ENCODE data around the gene ACSF3.

DNA sequence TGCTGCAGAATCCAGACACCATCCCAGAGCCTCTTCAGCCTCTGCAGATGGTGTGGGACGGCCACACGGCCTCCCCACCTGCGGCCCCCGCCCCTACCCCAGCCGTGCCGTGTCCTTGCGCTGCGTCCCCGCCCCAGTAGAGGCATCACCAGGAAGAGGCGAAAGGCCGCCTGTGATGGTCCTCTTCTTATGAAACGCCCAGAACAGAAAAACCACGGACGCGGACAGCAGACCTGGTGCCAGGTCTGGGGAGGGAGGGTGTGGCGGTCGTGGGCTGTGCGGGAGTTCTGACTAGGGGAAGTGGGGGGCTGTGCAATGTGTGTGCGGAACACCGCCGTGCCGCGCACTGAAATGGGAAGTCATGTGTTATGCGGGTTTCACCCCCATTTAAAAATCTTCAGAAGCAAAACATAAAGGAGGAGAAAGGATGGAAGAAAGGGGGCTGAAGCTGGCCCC is 25.5 kb downstream of the ACSF3 start:
- TF ChIP-seq, protein P1, sequence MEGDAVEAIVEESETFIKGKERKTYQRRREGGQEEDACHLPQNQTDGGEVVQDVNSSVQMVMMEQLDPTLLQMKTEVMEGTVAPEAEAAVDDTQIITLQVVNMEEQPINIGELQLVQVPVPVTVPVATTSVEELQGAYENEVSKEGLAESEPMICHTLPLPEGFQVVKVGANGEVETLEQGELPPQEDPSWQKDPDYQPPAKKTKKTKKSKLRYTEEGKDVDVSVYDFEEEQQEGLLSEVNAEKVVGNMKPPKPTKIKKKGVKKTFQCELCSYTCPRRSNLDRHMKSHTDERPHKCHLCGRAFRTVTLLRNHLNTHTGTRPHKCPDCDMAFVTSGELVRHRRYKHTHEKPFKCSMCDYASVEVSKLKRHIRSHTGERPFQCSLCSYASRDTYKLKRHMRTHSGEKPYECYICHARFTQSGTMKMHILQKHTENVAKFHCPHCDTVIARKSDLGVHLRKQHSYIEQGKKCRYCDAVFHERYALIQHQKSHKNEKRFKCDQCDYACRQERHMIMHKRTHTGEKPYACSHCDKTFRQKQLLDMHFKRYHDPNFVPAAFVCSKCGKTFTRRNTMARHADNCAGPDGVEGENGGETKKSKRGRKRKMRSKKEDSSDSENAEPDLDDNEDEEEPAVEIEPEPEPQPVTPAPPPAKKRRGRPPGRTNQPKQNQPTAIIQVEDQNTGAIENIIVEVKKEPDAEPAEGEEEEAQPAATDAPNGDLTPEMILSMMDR (IDR thresholded peaks at IDR 0.05): no peak
- no peak for TF ChIP-seq POLR2A (IDR thresholded peaks at IDR 0.05)
